GM19324 (cell line): ENCODE data around the gene NKX2-1.
A peak's percentile ranks its signal among the peaks of the same experiment; 100 is the strongest.
"Not testable (repeated sequence)": the region's sequence is repeated elsewhere in the genome, so short reads cannot be mapped to it uniquely, and the experiment has no call there.

Experiments
- ATAC-seq: cut with Tn5 transposase; IDR thresholded peaks from one replicate; pipeline ENCODE4 v1.9.1; 2021; ENCODE audit warnings: mild to moderate bottlenecking, moderate library complexity; ENCODE audit not compliant: unreplicated experiment, low FRiP score

NKX2-1 gene

DNA sequence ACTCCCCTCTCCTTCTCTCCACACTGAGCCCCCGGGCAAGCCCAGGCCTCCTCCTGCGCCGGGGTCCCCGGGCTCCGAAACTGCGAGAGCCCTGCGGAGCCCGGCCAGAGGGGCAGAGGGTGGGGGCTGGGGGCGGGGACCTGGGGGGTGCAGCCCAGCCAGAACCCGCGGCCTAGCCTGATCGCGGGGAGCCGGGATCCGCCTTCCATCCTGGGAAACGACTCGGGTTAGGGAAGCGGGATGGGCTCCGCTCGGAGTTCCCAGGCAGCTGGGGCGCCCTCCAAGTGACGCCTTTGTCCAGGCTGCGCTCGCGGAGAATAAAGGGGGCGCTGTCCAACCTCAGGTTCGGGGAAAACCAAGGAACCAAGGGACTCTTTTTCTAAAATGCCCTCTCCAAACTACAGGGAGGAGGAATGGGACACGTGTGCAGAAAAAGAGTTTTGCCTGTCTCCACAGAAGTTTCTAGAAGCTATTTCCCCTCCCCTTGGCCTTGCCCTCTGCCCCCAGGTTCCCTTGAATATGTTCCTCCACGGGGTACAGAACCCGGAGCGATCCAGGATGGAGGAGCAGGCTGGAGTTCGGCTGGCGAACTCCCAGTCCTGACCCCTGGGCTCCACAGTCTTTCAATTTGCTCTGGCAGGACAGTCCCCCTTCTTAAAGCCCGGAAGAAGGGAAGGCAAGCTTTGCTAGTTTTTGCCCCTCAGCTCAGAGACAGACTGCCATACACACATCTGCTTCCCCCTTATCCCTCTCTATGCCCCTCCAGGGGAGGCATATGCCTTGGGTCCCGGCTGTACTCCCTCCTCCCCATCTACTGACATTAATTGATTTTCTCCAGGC is 13.9 kb downstream of the NKX2-1 start:
- no peak for ATAC-seq

DNA sequence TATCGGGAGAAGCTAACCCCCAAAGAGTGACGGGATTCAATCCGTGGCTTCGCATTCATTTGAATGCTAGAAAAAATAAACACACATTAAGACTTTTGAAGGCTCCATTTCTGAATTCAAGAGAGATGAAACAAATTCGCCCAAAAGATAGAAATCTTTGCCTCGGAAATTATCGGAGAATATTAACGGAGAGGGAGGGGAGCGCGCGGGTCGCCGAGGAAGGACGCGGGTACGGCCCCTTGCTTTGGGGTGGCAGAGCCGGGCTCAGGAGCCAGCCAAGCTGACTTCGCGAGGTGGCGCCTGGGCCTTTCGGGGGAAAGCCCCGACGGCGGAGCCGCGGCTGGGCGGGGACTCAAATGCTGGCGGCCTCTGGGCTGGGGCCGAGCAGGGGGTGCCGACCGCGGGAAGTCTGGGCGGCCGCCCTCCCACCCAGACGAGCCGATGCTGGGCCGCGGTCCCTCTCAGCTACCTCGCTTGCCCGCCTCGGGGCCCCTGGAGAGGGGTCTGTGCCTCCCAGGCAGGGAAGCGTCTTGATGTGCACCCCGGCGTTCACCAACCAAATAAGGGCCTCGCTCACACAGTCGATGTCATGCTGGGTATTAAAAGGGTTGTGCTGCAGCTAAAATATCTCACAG is 14.7 kb downstream of the NKX2-1 start:
- ATAC-seq = peak; percentile 54

DNA sequence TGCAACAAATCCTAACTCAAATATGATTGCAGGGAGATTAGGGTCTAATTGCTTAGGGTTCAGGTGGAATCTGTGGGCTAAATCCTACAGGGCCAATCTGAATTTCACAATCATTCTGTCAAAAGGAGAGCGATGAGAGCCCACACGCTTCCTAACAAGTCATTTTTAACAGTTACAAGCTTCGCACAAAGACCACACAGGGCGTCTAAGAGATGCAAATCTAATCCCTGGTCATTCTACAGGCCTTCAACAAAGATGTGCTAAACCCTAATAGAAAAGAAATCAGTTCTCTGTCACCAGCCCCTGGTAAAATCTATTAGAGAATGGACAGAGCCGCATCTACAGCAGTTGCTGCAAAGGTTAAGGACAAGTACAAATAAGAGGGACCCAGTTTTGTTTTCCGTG is 15.3 kb downstream of the NKX2-1 start:
- ATAC-seq = no peak

DNA sequence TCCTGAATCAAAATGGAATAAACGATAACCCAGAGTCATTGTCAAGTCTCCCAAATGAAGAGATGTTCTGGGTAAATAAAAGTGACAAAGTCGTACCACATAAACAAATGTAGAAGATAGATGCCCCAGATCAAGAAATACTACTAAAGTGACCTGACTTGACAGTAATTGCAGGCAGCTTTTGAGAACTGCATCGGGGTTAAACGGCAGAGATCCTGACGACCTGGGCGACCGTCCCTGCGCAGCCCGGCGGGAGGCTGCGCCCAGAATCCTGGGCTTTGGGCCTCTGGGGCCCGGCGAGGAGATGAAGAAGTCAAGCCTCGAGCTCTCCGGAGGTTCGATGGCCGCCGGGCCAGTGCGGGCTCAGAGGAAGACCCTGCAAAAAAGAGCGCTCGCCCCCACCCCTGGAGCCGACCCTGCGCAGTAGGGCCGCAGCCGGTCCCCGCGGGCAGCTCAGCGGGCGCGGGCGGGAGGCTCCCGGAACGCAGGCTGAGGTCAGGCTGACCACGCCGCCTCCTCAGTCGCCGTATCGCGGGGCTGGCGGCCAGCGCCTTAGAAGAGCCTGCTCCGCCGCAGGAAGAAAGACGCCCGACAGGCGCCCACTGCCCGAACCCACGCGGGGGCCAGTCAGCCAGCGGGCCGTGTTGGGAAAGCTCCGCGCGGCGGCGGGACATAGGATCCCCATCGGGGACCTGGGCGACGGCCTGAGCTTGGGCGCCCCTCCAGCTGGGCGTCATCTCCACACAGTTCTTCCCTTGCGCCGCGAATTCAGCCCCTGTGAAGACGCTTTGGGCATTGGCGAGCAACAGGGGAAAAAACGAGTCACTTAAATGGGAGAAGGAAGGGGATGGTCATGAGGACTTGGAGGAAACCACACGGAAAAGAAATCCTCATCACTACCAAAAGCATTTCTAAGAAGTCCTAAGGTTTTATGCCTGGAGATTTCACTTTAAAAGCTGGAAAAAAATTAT is 16.0 kb downstream of the NKX2-1 start:
- no peak for ATAC-seq

DNA sequence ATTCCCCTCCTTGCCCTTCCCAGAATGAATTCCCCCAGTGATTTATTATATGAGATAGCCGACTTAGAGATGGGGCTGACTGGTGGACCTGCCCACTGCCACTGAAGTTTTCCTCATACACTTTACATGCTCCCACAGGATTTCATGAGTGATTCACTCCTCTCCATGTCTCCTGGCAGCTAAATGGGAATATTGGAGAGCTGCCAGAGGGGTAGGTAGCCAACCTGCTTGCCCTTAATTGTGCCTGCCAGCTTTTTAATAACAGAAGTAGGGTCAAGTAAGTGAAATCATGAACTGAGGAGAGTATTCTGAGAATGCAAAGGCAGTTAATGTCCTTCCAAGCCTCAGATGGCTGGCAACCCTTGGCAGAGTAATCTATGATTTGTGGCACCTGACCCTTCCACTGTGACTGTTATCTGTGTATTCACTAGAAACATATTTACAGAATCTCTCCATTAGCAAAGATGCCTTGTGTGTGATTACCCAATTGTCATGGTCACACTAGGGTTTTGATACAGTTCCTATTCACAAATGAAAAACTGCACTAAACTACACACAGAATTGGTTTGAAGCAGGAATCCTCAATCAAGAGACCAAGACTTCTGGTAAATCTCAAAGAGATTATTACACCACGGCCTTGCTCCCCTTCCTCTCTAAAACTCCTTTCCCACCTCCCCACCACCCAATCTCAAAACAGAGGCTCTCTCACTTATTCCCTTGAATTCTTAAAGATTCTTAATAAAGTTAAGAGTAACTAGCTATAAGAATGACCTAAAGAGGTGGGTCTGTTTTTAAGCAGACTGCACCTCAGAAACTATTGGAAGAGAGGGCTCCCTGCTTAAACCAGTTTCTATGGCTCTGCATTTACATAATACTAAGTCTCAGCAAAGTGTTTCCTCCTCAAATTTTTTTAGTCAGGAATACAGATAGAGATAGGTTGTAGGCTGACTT is 17.2 kb downstream of the NKX2-1 start:
- ATAC-seq = no peak

DNA sequence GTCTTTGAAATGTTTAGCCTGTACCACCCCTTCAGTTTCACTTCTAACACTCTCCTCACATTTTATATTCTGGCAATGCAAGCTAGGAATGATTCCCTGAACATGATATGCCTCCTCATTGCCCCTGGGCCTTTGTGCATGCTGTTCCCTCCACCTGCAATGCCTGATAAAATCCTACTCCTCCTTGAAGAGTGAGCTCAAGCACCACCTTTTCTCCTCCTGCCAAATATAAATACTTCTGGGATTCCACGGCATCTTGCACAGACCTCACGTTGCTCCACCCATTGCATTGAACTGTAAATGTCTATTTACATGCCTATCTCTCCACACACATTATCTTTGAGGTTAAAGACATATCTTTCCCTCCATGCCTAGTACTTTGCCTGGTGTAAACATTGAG is 21.1 kb downstream of the NKX2-1 start:
- ATAC-seq = no peak

DNA sequence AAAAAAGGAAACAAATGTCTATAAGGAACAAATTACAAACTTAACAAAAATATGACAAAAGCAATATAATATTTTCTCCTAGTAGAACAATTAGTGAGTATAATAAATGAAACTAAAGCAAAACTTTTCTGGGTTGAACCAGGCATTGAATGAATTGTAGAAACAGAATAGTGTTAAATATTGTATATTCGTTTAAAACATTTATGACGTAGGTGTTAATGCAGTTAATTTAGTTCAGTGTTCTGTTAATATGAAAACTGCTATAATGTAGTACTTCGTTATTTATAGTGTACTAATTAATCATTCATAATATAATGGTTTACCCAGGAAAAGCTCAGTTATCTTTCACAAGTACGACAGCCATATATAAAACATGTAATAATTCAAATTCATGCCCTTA is 23.7 kb downstream of the NKX2-1 start:
- no peak for ATAC-seq

DNA sequence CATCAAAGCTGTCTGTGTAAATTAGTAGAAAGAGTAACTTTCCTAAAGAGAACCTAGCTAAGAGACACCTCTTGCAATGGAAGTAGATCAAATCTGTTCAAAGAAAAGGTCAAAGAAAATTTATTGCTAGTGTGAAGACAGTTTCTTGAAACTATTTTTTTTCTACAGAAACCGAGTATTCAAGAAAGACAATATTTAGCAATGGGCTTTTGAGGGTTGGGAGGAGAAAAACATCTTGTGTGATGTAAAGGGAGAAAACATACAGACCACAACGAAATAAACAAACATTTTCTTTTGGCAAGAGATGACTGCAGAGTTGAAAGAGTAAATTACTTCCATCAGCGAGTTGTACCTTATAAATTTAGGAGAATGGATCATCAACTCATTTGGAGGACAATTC is 24.4 kb downstream of the NKX2-1 start:
- no peak for ATAC-seq

DNA sequence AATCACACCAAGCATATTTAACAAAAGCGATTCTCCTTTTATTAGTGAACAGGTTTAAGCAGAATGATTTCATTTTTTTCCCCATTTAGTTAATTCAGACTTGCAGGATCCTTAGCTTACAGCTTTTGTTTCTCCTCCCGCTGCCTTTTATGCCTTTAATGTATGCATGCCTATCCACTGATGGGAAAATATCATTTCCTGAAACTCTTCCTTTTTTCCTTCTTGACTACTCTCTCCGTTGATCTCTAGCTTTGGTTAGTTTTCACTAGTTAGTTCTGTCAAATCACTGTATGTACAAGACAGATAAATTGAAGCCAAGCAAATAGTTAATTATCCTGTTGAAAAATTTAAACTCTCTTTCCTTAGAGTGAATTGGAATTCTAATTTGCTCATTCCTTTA is 26.3 kb downstream of the NKX2-1 start:
- ATAC-seq = no peak

DNA sequence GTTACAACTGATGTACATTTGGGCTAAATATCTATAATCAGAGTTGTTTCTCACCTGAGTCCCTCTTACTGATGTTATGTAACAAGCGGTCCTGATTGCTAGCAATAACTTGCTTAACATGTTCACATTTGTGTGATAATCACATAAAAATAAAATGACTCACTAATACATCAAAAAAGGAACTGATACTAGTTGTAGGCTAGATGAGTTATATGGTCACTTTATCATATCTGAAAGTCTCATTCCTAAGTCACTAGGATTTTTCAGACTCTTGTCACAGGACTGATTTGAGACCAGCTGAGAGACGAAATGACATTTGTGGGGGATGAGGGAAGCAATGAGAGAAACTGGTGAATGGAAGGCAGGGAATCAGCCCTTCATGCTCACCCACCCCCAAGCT is 34.3 kb downstream of the NKX2-1 start:
- no peak for ATAC-seq

DNA sequence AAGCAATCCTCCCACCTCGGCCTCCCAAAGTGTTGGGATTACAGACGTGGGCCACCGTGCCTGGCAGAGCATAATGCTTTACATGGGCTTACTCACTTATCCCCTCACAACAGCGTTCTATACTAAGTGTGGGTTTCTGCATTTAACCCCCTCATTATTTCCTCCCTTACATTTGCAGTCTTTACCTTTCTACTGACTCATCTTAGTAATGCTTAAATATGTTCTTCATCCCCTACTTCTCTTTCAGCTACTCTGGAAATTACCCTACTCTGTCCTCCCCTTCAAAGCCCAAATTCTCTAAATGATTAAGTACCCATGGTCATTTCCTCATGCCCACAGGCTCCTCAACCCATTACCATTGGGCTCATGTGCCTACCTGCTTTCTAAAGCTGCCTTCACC is 40.7 kb downstream of the NKX2-1 start:
- no peak for ATAC-seq

DNA sequence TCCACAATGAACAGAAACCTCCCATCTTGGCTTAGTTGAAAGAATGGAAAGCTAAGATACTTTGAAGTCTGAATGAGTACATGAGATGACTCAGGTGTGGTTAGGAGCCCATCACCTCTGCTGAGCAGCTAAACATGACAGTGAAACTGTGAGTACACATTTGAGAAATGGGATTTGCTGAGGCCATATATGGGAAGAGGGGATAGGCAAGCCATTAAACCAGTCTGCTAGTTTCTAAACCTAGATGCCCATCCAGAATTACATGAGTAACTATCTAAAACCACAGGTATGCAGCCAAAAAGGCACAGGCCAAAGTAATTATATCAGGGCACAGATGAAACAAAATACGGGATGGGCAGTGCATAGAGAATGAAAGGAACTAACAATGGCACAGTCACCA is 41.2 kb downstream of the NKX2-1 start:
- no peak for ATAC-seq

DNA sequence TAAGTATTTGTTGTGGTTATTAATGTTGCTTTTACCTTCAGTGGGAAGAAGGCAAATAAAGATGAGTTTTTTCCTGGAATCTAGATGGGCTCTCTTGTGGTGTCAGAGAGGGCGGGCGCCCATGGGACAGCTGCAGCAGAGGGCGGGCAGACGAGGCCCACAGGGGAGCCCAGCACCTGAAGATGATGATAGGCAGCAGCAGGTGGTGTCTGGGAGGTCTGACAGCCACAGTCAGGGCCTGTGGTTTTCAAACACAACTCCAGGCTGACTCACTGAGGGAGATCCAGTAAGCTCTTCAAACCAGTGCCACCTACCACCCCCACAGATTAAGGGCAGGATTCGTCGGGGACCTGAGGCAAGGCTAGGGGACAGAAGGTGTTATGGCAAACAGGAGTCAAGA is 42.8 kb downstream of the NKX2-1 start:
- no peak for ATAC-seq

DNA sequence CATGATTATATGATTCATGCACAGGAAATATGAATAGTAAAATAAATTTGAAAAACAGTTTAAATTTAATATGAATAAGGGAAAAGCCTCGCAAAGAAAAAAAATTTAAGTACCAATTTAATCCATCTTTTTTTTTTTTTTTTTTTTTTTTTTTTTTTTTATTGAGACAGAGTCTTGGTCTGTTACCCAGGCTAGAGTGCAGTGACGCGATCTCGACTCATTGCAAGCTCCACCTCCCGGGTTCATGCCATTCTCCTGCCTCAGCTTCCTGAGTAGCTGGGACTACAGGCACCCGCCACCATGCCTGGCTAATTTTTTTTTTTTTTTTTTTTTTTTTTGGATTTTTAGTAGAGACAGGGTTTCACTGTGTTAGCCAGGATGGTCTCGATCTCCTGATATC is 44.0 kb downstream of the NKX2-1 start:
- not testable (repeated sequence) for ATAC-seq

DNA sequence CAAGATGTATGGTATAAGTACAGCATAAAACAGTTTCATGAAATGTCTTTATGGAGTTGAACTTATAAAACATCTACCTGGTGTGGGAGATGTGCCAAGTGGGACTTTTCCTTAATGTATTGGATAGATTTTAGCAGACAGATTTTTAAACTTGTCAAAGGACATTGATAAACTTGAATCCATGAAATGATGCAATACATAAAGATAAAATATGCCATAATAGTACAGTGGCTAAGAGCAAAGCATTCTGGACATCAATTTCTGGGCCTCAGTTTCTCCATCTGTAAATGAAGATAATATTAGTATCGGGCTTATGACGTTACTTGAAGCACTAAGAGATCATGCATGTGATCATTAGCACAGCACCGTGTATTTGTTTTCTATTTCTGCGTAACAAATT is 45.4 kb downstream of the NKX2-1 start:
- ATAC-seq = no peak

DNA sequence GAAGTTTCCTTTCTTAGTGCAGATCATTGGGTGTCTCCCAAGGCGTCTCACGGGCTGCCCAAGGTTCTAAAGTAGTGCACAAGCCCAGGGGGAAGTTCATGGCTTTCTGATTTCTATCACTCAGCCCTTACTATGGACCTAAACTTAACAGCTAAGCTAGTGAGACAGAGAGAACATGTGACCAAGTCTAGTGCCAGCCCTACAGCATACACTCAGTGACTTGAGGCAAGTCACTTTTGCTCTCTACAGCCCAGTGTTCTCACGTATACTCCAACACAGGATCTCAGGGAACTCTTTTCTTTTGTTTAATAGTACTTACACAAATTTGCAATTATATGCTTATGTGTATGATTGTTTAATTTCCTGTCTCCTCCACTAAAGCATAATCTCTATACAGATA is 48.6 kb downstream of the NKX2-1 start:
- ATAC-seq = no peak

DNA sequence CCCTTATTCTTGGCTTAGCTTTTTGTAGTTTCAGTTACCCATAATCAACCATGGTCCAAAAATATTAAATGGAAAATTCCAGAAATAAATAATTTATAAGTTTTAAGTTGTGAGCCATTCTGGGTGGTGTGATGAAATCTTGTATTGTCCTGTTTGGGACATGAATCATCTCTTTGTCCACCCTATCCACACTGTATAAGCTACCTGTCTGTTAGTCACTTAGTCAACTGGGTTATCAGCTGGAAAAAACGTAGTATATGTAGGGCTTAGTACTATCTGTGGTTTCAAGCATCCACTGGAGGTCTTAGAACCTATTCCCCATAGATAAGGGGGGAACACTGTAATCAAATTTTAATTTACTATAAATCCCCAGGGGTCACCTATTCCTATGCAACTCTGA is 52.7 kb downstream of the NKX2-1 start:
- no peak for ATAC-seq
